ENCODE data around the gene WDR27. TPM values are rescaled to one million over a fixed set of nuclear protein-coding genes. Genes with fewer than 3 reads are reported as not detected.

Gene WDR27
- total RNA-seq, 2 experiments from 2014 or later: 48.8 to 49.6 TPM

- ATAC-seq (no peak), DNase-seq (no peak)
- Mint-ChIP-seq H3K27me3 (no peaks in the 10 kb centered on the region), H3K9me3 (no peaks in the 10 kb centered on the region), H3K4me1 (ENCODE audit: low read depth) (no peaks in the 10 kb centered on the region), H3K36me3 (ENCODE audit: low read depth) (peaks cover 4% of the 10 kb centered on the region), H3K4me3 (no peak overlapping the region), H3K27ac (no peak overlapping the region)
- POLR2A ChIA-PET: no interaction called here
- no peak for TF ChIP-seq CTCF (IDR thresholded peaks at IDR 0.05)
- CTCF ChIA-PET: no interaction called here
- intact Hi-C loops (cut with micrococcal nuclease): no loop called here
Measured at GRCh38 chr6:169640983-169641382, 60.8 kb downstream of the WDR27 start.

- TF ChIP-seq CTCF (IDR thresholded peaks at IDR 0.05): no peak
- H3K9me3 Mint-ChIP-seq: no peaks in the 10 kb centered on the region
- no peaks in the 10 kb centered on the region for H3K27me3 Mint-ChIP-seq
- H3K36me3 Mint-ChIP-seq (ENCODE audit: low read depth): peaks cover 4% of the 10 kb centered on the region
- ATAC-seq: no peak
- no peak for DNase-seq
- H3K4me3 Mint-ChIP-seq: no peak overlapping the region
- intact Hi-C loops (cut with micrococcal nuclease): no loop called here
- ChIA-PET POLR2A (no interaction called here), CTCF (no interaction called here)
- H3K4me1 Mint-ChIP-seq (ENCODE audit: low read depth): no peaks in the 10 kb centered on the region
- H3K27ac Mint-ChIP-seq: no peak overlapping the region
Measured at GRCh38 chr6:169640351-169640852, 61.4 kb downstream of the WDR27 start.

- Mint-ChIP-seq H3K9me3 (no peaks in the 10 kb centered on the region), H3K4me3 (no peak overlapping the region), H3K4me1 (ENCODE audit: low read depth) (no peaks in the 10 kb centered on the region), H3K36me3 (ENCODE audit: low read depth) (peaks cover 4% of the 10 kb centered on the region), H3K27ac (no peak overlapping the region), H3K27me3 (no peaks in the 10 kb centered on the region)
- CTCF ChIA-PET: no interaction called here
- no peak for TF ChIP-seq CTCF (IDR thresholded peaks at IDR 0.05)
- intact Hi-C loops (cut with micrococcal nuclease): no loop called here
- DNase-seq: no peak
- ATAC-seq: no peak
- POLR2A ChIA-PET: no interaction called here
Measured at GRCh38 chr6:169639653-169640278, 62.1 kb downstream of the WDR27 start.

GRCh38 chr6:169638915-169639314 lies 62.9 kb downstream of the WDR27 start:
- H3K27ac Mint-ChIP-seq: no peak overlapping the region
- DNase-seq (no peak), ATAC-seq (no peak)
- peaks cover 6% of the 10 kb centered on the region for H3K36me3 Mint-ChIP-seq (ENCODE audit: low read depth)
- intact Hi-C loops (cut with micrococcal nuclease): no loop called here
- H3K27me3 Mint-ChIP-seq: no peaks in the 10 kb centered on the region
- ChIA-PET CTCF (no interaction called here), POLR2A (no interaction called here)
- no peaks in the 10 kb centered on the region for H3K9me3 Mint-ChIP-seq
- no peak for TF ChIP-seq CTCF (IDR thresholded peaks at IDR 0.05)
- H3K4me1 Mint-ChIP-seq (ENCODE audit: low read depth): no peaks in the 10 kb centered on the region
- H3K4me3 Mint-ChIP-seq: no peak overlapping the region

GRCh38 chr6:169638388-169638787 lies 63.4 kb downstream of the WDR27 start:
- CTCF ChIA-PET: no interaction called here
- peaks cover 6% of the 10 kb centered on the region for H3K36me3 Mint-ChIP-seq (ENCODE audit: low read depth)
- H3K27me3 Mint-ChIP-seq: no peaks in the 10 kb centered on the region
- ATAC-seq (no peak), DNase-seq (no peak)
- POLR2A ChIA-PET: no interaction called here
- TF ChIP-seq CTCF (IDR thresholded peaks at IDR 0.05): no peak
- H3K27ac Mint-ChIP-seq: no peak overlapping the region
- no peak overlapping the region for H3K4me3 Mint-ChIP-seq
- no peaks in the 10 kb centered on the region for H3K4me1 Mint-ChIP-seq (ENCODE audit: low read depth)
- H3K9me3 Mint-ChIP-seq: no peaks in the 10 kb centered on the region
- intact Hi-C loops (cut with micrococcal nuclease): no loop called here
